LNCAP (cell line): ENCODE data around the gene MAGI1.

Experiments used
- TF ChIP-seq, protein P1 (sequence below): fragments of 450-650 bp; IDR thresholded peaks from 2 replicates; pipeline ENCODE4 v1.5.1; 2017; ENCODE audit warnings: mild to moderate bottlenecking

The MAGI1 gene

DNA sequence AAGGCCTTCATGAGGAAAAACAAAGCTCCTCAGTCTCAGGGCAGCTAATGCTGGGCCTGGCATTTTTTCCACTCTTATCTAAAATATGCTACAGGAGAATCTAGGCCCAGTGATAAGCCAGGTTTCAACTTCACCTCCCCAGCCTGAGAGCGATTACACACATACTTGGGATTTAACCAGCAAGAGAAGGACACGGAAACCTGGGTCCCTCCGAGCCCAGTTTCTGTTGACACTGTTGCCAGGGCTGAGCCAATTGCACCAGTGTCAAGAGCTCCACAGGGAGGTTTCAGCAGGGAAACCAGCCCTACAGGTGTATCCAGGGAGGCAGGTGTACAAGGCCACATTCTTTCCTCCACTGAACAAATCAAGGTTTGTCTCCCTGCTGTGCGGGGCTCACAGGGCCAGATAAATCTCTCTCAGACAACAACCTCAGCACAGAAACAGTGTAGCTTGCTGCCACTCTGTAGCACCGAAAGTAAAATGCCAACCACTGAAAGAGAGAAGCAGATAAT, 85.4 kb downstream of the MAGI1 start:
- TF ChIP-seq, protein P1, sequence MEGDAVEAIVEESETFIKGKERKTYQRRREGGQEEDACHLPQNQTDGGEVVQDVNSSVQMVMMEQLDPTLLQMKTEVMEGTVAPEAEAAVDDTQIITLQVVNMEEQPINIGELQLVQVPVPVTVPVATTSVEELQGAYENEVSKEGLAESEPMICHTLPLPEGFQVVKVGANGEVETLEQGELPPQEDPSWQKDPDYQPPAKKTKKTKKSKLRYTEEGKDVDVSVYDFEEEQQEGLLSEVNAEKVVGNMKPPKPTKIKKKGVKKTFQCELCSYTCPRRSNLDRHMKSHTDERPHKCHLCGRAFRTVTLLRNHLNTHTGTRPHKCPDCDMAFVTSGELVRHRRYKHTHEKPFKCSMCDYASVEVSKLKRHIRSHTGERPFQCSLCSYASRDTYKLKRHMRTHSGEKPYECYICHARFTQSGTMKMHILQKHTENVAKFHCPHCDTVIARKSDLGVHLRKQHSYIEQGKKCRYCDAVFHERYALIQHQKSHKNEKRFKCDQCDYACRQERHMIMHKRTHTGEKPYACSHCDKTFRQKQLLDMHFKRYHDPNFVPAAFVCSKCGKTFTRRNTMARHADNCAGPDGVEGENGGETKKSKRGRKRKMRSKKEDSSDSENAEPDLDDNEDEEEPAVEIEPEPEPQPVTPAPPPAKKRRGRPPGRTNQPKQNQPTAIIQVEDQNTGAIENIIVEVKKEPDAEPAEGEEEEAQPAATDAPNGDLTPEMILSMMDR, result no peak

DNA sequence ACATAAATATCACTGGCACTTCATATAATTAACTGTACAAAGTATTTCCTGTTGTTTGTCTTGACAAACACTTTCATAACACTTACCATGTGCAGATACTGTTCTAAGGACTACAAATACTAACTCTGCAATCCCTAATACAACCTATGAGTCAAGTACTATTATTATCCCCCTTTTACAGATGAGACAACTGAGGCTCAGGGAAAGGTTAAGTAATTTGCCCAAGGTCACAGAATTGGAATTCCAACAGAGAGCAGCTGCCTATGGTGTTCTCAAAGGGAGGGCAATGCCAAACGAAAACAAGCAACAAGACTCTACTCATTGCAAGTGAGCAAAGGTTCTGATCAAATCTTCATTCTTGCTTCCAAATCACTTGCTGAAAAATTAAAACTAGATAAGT, 85.9 kb downstream of the MAGI1 start:
- TF ChIP-seq, protein P1, result no peak

DNA sequence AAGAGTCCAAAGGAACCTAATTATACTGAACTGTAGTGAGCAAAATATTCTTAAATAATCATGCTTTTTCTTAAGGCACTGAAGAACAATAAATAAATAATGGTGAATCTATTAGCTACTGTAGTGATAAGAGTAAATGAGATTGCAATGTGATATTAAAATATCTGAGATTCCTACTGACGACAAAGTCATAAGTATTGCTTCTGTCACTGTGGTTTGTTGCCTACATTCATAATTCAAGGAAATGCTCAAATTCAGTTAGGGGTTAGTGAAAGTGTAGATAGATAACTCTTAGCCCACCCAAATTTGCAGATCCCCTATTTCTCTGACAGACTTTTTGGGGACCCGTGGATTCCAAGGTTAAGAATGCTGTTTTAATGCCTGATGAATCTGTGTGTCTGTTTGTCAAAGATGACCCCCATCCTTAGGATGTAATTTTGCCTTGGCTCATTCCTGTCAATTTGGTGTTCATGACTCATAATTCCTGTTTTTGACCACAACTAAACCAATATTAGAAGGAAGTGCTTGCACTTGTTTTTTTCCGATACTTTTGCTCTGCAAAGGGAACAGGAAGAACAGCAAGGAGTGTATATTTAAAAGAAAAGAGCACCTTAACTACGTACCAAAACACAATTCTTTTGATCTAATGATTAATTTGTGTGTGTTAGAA, 86.7 kb downstream of the MAGI1 start:
- TF ChIP-seq, protein P1, result no peak

DNA sequence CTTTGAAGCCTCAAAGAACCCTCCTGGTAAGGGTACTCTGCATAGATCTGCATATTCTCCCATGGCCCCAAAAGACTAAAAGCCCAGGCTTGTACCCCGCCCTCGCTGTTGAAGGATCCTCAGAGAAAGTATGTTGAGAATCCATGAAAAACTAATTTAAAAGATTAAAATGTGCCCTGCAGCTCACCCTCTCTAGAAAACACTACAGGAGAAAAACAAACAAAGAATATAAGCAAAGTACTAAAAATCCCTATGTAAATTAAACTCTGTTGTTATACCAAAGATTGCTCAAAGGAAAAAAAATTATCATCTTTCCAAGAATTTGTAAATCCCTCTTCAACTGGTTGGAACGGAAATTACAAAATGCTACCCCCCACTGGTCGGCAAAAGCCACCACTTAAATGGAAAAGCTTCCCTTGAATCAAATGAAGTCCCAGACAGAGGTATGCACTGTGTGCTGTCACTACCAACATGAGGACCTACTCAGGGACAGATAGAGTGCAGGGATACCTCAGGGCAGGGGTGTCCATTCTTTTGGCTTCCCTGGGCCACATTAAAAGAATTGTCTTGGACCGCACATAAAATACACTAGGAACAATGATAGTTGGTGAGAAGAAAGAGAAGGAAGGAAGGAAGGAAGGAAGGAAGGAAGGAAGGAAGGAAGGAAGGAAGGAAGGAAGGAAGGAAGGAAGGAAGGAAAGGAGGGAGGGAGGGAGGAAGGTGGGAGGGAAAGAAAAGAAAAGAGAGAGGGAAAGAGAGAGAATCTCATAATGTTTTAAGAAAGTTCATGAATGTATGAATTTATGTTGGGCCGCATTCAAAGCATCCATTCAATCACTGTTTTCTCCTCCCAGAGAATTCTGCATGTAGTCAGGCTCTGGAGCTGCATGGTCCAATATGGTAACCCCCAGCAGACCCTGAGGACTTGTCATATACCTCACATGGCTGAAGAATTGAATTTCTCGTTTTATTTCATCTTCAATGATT, 88.1 kb downstream of the MAGI1 start:
- TF ChIP-seq, protein P1, result no peak

DNA sequence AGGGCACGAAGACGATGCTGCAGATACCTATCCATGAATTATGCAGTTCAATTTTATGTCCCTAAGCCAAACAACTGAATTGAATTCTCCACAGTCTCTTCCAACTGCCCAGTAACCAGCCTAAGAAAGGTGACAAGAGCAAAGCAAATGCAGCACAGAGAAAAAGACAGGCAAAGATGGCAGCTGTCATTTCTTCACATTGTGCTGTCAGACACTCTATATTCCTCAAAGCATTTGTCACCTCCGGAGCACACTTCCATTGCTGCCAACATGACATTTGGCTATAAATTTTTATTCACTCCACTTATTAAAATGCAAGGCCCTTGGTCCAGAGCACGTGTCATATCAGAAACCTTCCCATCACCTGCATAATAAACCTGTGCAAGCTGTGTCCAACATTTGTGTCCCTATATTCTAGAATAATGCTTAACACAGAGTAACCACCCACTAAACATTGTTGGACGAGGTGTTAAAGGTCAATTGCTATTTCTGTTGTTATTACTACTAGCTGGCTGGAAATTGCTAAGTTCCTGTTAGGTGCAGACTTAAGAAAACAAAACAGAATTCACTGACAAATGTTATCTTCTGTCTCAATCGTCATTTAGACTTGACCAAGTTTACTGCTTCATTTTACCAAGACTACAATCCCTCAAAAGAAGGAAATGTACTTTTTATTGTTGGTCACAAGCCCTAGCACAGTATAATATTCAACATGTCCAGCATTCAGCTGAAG, 89.7 kb downstream of the MAGI1 start:
- TF ChIP-seq, protein P1, result no peak

DNA sequence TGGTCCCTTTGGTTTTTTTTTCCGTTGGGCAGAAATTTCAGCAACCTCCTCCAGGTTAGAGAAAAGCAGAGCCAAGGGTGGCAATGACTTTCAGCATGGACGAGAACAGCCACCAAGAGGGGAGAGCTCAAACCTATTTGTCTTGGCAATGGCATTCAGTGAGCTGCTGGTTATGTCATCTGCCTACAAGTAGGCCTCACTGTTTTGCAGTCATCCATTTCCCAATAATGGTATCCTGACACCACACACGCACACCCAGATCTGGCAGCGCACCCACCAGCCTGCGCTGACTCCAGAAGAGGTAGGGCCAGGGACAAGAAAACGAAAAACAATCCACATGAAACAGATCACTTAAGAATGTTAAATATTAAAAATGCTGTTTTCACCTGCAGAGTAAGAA, 92.3 kb downstream of the MAGI1 start:
- TF ChIP-seq, protein P1, result no peak

DNA sequence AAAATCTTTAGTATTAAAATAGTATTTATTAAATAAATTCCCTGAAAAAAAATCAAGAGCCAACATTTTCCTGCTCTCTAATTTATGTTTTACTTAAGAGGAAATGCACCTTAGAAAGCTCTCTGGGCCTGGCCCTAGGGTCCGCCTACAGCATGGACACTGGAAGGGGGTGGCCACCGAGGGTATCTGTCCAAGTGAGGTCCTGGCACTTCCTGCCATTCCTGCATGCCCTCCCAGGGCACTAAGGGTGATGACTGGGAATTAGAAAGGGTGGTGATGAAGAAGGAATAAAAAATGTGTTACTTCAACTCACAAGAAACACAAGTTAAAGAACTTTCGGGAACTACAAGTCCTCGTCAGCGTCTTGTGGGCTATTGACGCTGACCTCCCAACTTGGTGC, 92.8 kb downstream of the MAGI1 start:
- TF ChIP-seq, protein P1, result no peak
